Keratinocyte (primary cell): ENCODE results near the gene CCDC92. TPM values are rescaled to one million over a fixed set of nuclear protein-coding genes. Genes with fewer than 3 reads are reported as not detected.

Experiments
- DNase-seq: peaks from one replicate; pipeline ENCODE4 v3.0.0-alpha.2; 2011; ENCODE audit warnings: low read depth, missing footprints, low spot score
- FAIRE-seq: peaks from 2 replicates; lab custom pipeline; 2011; peaks lifted over from hg19 to GRCh38; lab: Jason Lieb, UNC
- H2AFZ ChIP-seq: 2 replicates; pipeline ENCODE4 v1.6.0; 2012; ENCODE audit warnings: low read length, control low read depth, inconsistent platforms; ENCODE audit not compliant: control insufficient read depth
- H3K27ac ChIP-seq: 2 replicates; pipeline ENCODE4 v1.5.1; 2011; ENCODE audit warnings: low read length; ENCODE audit not compliant: control insufficient read depth, insufficient read depth
- H3K27me3 ChIP-seq: 3 replicates; pipeline ENCODE4 v1.6.0; 2011; ENCODE audit warnings: low read length; ENCODE audit not compliant: control insufficient read depth, insufficient read depth; ENCODE audit errors: extremely low read depth
- H3K36me3 ChIP-seq, 2 experiments: 2 replicates in 1 of 2; 3 replicates in 1 of 2; pipeline ENCODE4 v1.5.1; 2011; ENCODE audit warnings: low read length in 2 of 2, mild to moderate bottlenecking in 1 of 2; ENCODE audit not compliant: control insufficient read depth in 2 of 2, insufficient read depth in 2 of 2; ENCODE audit errors: extremely low read depth in 1 of 2
- H3K4me1 ChIP-seq: 3 replicates; pipeline ENCODE4 v1.5.1; 2011; ENCODE audit warnings: low read length; ENCODE audit not compliant: control insufficient read depth, insufficient read depth; ENCODE audit errors: extremely low read depth
- H3K4me2 ChIP-seq: 3 replicates; pipeline ENCODE4 v1.6.0; 2011; ENCODE audit warnings: low read depth, low read length; ENCODE audit not compliant: control insufficient read depth, insufficient read depth; ENCODE audit errors: extremely low read depth
- H3K4me3 ChIP-seq, 3 experiments: fragments of 200-600 bp in 1 of 3; sonication (generic) in 1 of 3; 2 replicates in 2 of 3; 3 replicates in 1 of 3; pipeline ENCODE4 v1.5.1; 2011 to 2016; ENCODE audit warnings: low read length in 3 of 3, mild to moderate bottlenecking in 3 of 3, control low read depth in 2 of 3, inconsistent platforms in 1 of 3, low read depth in 1 of 3, mixed read lengths in 1 of 3, mixed run types in 1 of 3, moderate library complexity in 1 of 3; ENCODE audit not compliant: control insufficient read depth in 2 of 3, insufficient read depth in 2 of 3; ENCODE audit errors: extremely low read depth in 1 of 3
- H3K79me2 ChIP-seq: 2 replicates; pipeline ENCODE4 v1.6.0; 2012; ENCODE audit warnings: low read length; ENCODE audit not compliant: control insufficient read depth, insufficient read depth
- H3K9ac ChIP-seq: 3 replicates; pipeline ENCODE4 v1.6.0; 2011; ENCODE audit warnings: low read length; ENCODE audit not compliant: control insufficient read depth, insufficient read depth; ENCODE audit errors: extremely low read depth
- H3K9me1 ChIP-seq: 3 replicates; pipeline ENCODE4 v1.6.0; 2011; ENCODE audit warnings: low read length; ENCODE audit not compliant: control insufficient read depth, insufficient read depth; ENCODE audit errors: extremely low read depth
- H3K9me3 ChIP-seq: 2 replicates; pipeline ENCODE4 v1.5.1; 2012; ENCODE audit warnings: low read depth, low read length; ENCODE audit not compliant: control insufficient read depth
- H4K20me1 ChIP-seq: 3 replicates; pipeline ENCODE4 v1.6.0; 2011; ENCODE audit warnings: low read length; ENCODE audit not compliant: control insufficient read depth, insufficient read depth; ENCODE audit errors: extremely low read depth
- CTCF ChIP-seq, 3 experiments: IDR thresholded peaks in 1 of 3; conservative IDR thresholded peaks in 1 of 3; optimal IDR thresholded peaks in 1 of 3; 2 replicates in 2 of 3; 3 replicates in 1 of 3; pipeline versions ENCODE3 to v1.5.1; 2011; ENCODE audit warnings: low read length in 3 of 3, mild to moderate bottlenecking in 3 of 3, moderate library complexity in 2 of 3, control low read depth in 1 of 3, inconsistent platforms in 1 of 3; ENCODE audit not compliant: insufficient read depth in 2 of 3; ENCODE audit errors: extremely low read depth in 1 of 3
- EZH2 ChIP-seq: IDR thresholded peaks from one replicate; pipeline ENCODE4 v1.6.1; 2012; ENCODE audit warnings: inconsistent platforms, mild to moderate bottlenecking, low read length, moderate library complexity
- dilution Hi-C: fragments of 300-500 bp; cut with MboI; formaldehyde crosslinking; loops from one replicate; pipeline ENCODE4 v1.7.0; 2020; ENCODE audit warnings: low sequenced_read_pairs; ENCODE audit not compliant: extremely low pct_ligation_motif_present
- polyA plus RNA-seq, 5 experiments: library from polyadenylated mRNA; depleted of rRNA in 3 of 5; stranded (reverse) in 3 of 5; stranded (forward) in 1 of 5; unstranded in 1 of 5; fragments of >200 nt; gene quantifications; 1 replicate in 1 of 5; 2 replicates in 3 of 5; 3 replicates in 1 of 5; pipeline versions ENCODE4 v1.2.1 to v1.2.3, GENCODE V29; 2011 to 2012; ENCODE audit warnings: missing spikeins in 2 of 5, low read depth in 1 of 5, low replicate concordance in 1 of 5

CCDC92 gene
- polyA plus RNA-seq, 1 donor (not counting 4 experiments of a cell fraction or from before 2014, with no cell fraction given): 8.3 TPM

GRCh38 chr12:123984903-123985302, 12.3 kb upstream of the CCDC92 start:
- TF ChIP-seq CTCF (optimal IDR thresholded peaks at IDR 0.05 in 1 of 3, IDR thresholded peaks at IDR 0.05 in 1 of 3, conservative IDR thresholded peaks at IDR 0.05 in 1 of 3; ENCODE audit: extremely low read depth in 1 of 3, insufficient read depth in 2 of 3, low read length in 3 of 3) (no peak), EZH2 (no peak)
- dilution Hi-C loops: no loop called here
- no peak overlapping the region for H3K9ac ChIP-seq
- H3K9me1 ChIP-seq: no peaks in the 10 kb centered on the region
- H2AFZ ChIP-seq: no peak overlapping the region
- H3K4me3 ChIP-seq: no peak overlapping the region
- peaks cover 0 to 6% of the 10 kb centered on the region in 2 experiments for H3K36me3 ChIP-seq
- H3K79me2 ChIP-seq: peaks cover 4% of the 10 kb centered on the region
- FAIRE-seq: no peak
- H3K4me2 ChIP-seq: no peak overlapping the region
- no peak for DNase-seq
- H3K27me3 ChIP-seq: no peaks in the 10 kb centered on the region
- H3K9me3 ChIP-seq: no peaks in the 10 kb centered on the region
- no peaks in the 10 kb centered on the region for H4K20me1 ChIP-seq
- no peak overlapping the region for H3K27ac ChIP-seq
- no peaks in the 10 kb centered on the region for H3K4me1 ChIP-seq

- FAIRE-seq (peak; percentile 48), DNase-seq (no peak)
- no peak overlapping the region for H3K9ac ChIP-seq
- no peaks in the 10 kb centered on the region for H3K27me3 ChIP-seq
- no peak overlapping the region for H3K4me2 ChIP-seq
- peaks cover 4% of the 10 kb centered on the region for H3K79me2 ChIP-seq
- H3K36me3 ChIP-seq: peaks cover 0 to 3% of the 10 kb centered on the region in 2 experiments
- H3K27ac ChIP-seq: no peak overlapping the region
- no peaks in the 10 kb centered on the region for H3K9me1 ChIP-seq
- no peaks in the 10 kb centered on the region for H3K9me3 ChIP-seq
- dilution Hi-C loops: no loop called here
- no peak overlapping the region for H2AFZ ChIP-seq
- no peaks in the 10 kb centered on the region for H3K4me1 ChIP-seq
- no peaks in the 10 kb centered on the region for H4K20me1 ChIP-seq
- TF ChIP-seq EZH2 (no peak), CTCF (optimal IDR thresholded peaks at IDR 0.05 in 1 of 3, IDR thresholded peaks at IDR 0.05 in 1 of 3, conservative IDR thresholded peaks at IDR 0.05 in 1 of 3; ENCODE audit: extremely low read depth in 1 of 3, insufficient read depth in 2 of 3, low read length in 3 of 3) (peak; percentile 56 to 64 (median 59))
- no peak overlapping the region for H3K4me3 ChIP-seq
These were observed 11.3 kb upstream of the CCDC92 start for GRCh38 chr12:123983822-123984485.
